Kidney capillary endothelial cell (primary cell): ENCODE data around the gene RPL29.
A peak's percentile ranks its signal among the peaks of the same experiment; 100 is the strongest.
"Not testable (repeated sequence)": the region's sequence is repeated elsewhere in the genome, so short reads cannot be mapped to it uniquely, and the experiment has no call there.

Source experiments
- DNase-seq: peaks from one replicate; pipeline ENCODE4 v3.0.0-alpha.2; 2018; ENCODE audit warnings: low spot score

Gene RPL29

GRCh38 chr3:51995346-51996163, at the start of gene RPL29:
RPL29 (minus strand) TSS chr3:51995895; CDS start chr3:51995461, 434 bp downstream.
- DNase-seq = peak; percentile 94

GRCh38 chr3:52044869-52045619, 49.3 kb upstream of the RPL29 start:
- DNase-seq = no peak

GRCh38 chr3:52043750-52044149, 48.1 kb upstream of the RPL29 start:
- no peak for DNase-seq

GRCh38 chr3:52043039-52043438, 47.3 kb upstream of the RPL29 start:
- DNase-seq = not testable (repeated sequence)

GRCh38 chr3:52041118-52041731, 45.5 kb upstream of the RPL29 start:
- no peak for DNase-seq

GRCh38 chr3:52040600-52040999, 44.9 kb upstream of the RPL29 start:
- no peak for DNase-seq

- peak; percentile 76 for DNase-seq
Measured at GRCh38 chr3:52039846-52040245, 44.2 kb upstream of the RPL29 start.

- no peak for DNase-seq
Measured at GRCh38 chr3:52039426-52039825, 43.7 kb upstream of the RPL29 start.

GRCh38 chr3:52038227-52038626, 42.5 kb upstream of the RPL29 start:
- DNase-seq = no peak

GRCh38 chr3:52037291-52037690, 41.6 kb upstream of the RPL29 start:
- no peak for DNase-seq

- no peak for DNase-seq
Measured at GRCh38 chr3:52036829-52037228, 41.1 kb upstream of the RPL29 start.

- no peak for DNase-seq
Measured at GRCh38 chr3:52036222-52036694, 40.6 kb upstream of the RPL29 start.

- DNase-seq = no peak
Measured at GRCh38 chr3:52034651-52035050, 39.0 kb upstream of the RPL29 start.

- no peak for DNase-seq
Measured at GRCh38 chr3:52034212-52034611, 38.5 kb upstream of the RPL29 start.

- DNase-seq = not testable (repeated sequence)
Measured at GRCh38 chr3:52033748-52034147, 38.1 kb upstream of the RPL29 start.

GRCh38 chr3:52032702-52033408, 37.2 kb upstream of the RPL29 start:
- DNase-seq = no peak

- DNase-seq = no peak
Measured at GRCh38 chr3:52031896-52032295, 36.2 kb upstream of the RPL29 start.

GRCh38 chr3:52030714-52031310, 35.1 kb upstream of the RPL29 start:
- no peak for DNase-seq

GRCh38 chr3:52029535-52029934, 33.8 kb upstream of the RPL29 start:
- no peak for DNase-seq

- DNase-seq = no peak
Measured at GRCh38 chr3:52029053-52029452, 33.4 kb upstream of the RPL29 start.

- no peak for DNase-seq
Measured at GRCh38 chr3:52028572-52028971, 32.9 kb upstream of the RPL29 start.

GRCh38 chr3:52026041-52026440, 30.3 kb upstream of the RPL29 start:
- DNase-seq = no peak
